ENCODE measurements around the gene CACNA1S. TPM values are rescaled to one million over a fixed set of nuclear protein-coding genes. Genes with fewer than 3 reads are reported as not detected.

CACNA1S gene
- total RNA-seq, 6 experiments from 2014 or later, result not detected

GRCh38 chr1:201084295-201084694 lies 27.9 kb downstream of the CACNA1S start:
- no peak for DNase-seq
- no peaks in the 10 kb centered on the region for H3K36me3 Mint-ChIP-seq (ENCODE audit: low read depth)
- H3K4me1 Mint-ChIP-seq (ENCODE audit: low read depth), result no peaks in the 10 kb centered on the region
- no peaks in the 10 kb centered on the region for H3K9me3 Mint-ChIP-seq
- H3K4me3 Mint-ChIP-seq, result no peak overlapping the region
- no peak for TF ChIP-seq CTCF (IDR thresholded peaks at IDR 0.05)
- peaks cover 54% of the 10 kb centered on the region for H3K27me3 Mint-ChIP-seq (ENCODE audit: insufficient read depth)
- no peak overlapping the region for H3K27ac Mint-ChIP-seq

- Mint-ChIP-seq H3K27ac (no peak overlapping the region), H3K27me3 (ENCODE audit: insufficient read depth) (peaks cover 58% of the 10 kb centered on the region), H3K4me3 (no peak overlapping the region), H3K4me1 (ENCODE audit: low read depth) (no peaks in the 10 kb centered on the region), H3K36me3 (ENCODE audit: low read depth) (no peaks in the 10 kb centered on the region), H3K9me3 (no peaks in the 10 kb centered on the region)
- DNase-seq, result no peak
- no peak for TF ChIP-seq CTCF (IDR thresholded peaks at IDR 0.05)
These were observed 28.5 kb downstream of the CACNA1S start for GRCh38 chr1:201083741-201084140.

- TF ChIP-seq CTCF (IDR thresholded peaks at IDR 0.05), result no peak
- H3K9me3 Mint-ChIP-seq, result no peaks in the 10 kb centered on the region
- H3K36me3 Mint-ChIP-seq (ENCODE audit: low read depth), result no peaks in the 10 kb centered on the region
- no peak overlapping the region for H3K27ac Mint-ChIP-seq
- H3K4me1 Mint-ChIP-seq (ENCODE audit: low read depth), result no peaks in the 10 kb centered on the region
- H3K4me3 Mint-ChIP-seq, result no peak overlapping the region
- no peak for DNase-seq
- H3K27me3 Mint-ChIP-seq (ENCODE audit: insufficient read depth), result peaks cover 56% of the 10 kb centered on the region
These were observed 32.1 kb downstream of the CACNA1S start for GRCh38 chr1:201080135-201080534.

GRCh38 chr1:201077736-201078135 lies 34.5 kb downstream of the CACNA1S start:
- Mint-ChIP-seq H3K27ac (no peak overlapping the region), H3K9me3 (no peaks in the 10 kb centered on the region), H3K36me3 (ENCODE audit: low read depth) (no peaks in the 10 kb centered on the region), H3K27me3 (ENCODE audit: insufficient read depth) (peaks cover 48% of the 10 kb centered on the region), H3K4me1 (ENCODE audit: low read depth) (no peaks in the 10 kb centered on the region), H3K4me3 (no peak overlapping the region)
- DNase-seq, result no peak
- no peak for TF ChIP-seq CTCF (IDR thresholded peaks at IDR 0.05)

- Mint-ChIP-seq H3K36me3 (ENCODE audit: low read depth) (no peaks in the 10 kb centered on the region), H3K4me3 (no peak overlapping the region), H3K4me1 (ENCODE audit: low read depth) (no peaks in the 10 kb centered on the region), H3K9me3 (no peaks in the 10 kb centered on the region), H3K27me3 (ENCODE audit: insufficient read depth) (peaks cover 48% of the 10 kb centered on the region), H3K27ac (no peak overlapping the region)
- no peak for TF ChIP-seq CTCF (IDR thresholded peaks at IDR 0.05)
- DNase-seq, result no peak
These were observed 35.1 kb downstream of the CACNA1S start for GRCh38 chr1:201077116-201077515.

GRCh38 chr1:201076092-201076491 lies 36.1 kb downstream of the CACNA1S start:
- Mint-ChIP-seq H3K4me3 (no peak overlapping the region), H3K9me3 (no peaks in the 10 kb centered on the region), H3K36me3 (ENCODE audit: low read depth) (no peaks in the 10 kb centered on the region), H3K27ac (no peak overlapping the region), H3K4me1 (ENCODE audit: low read depth) (no peaks in the 10 kb centered on the region), H3K27me3 (ENCODE audit: insufficient read depth) (peaks cover 52% of the 10 kb centered on the region)
- DNase-seq, result no peak
- no peak for TF ChIP-seq CTCF (IDR thresholded peaks at IDR 0.05)
